Tibial nerve (tissue), 4 donors: ENCODE measurements around the gene ZDHHC18. TPM values are rescaled to one million over a fixed set of nuclear protein-coding genes. Genes with fewer than 3 reads are reported as not detected.

ENCODE experiments used
- DNase-seq, 2 donors: peaks; one replicate each; pipeline ENCODE4 v3.0.0-alpha.2; 2019; ENCODE audit warnings: low spot score in 2 of 2
- H3K27ac ChIP-seq, 4 donors: fragments of 200-600 bp; sonication (generic) in 3 of 4; one replicate each; pipeline ENCODE4 v1.5.1; 2017 to 2019; ENCODE audit warnings: mild to moderate bottlenecking in 1 of 4
- H3K27me3 ChIP-seq, 2 donors: fragments of 200-600 bp; sonication (generic) in 1 of 2; one replicate each; pipeline versions ENCODE4 v1.5.1 to v1.6.0; 2017 to 2019
- H3K36me3 ChIP-seq, 3 donors: fragments of 200-600 bp; sonication (generic); one replicate each; pipeline ENCODE4 v1.5.1; 2018 to 2019
- H3K4me1 ChIP-seq, 4 donors: fragments of 200-600 bp; sonication (generic) in 3 of 4; one replicate each; pipeline ENCODE4 v1.5.1; 2017 to 2019
- H3K4me3 ChIP-seq, 4 donors: fragments of 200-600 bp; sonication (generic) in 3 of 4; one replicate each; pipeline ENCODE4 v1.5.1; 2017 to 2019; ENCODE audit warnings: mild to moderate bottlenecking in 1 of 4, moderate library complexity in 1 of 4
- H3K9me3 ChIP-seq, 4 donors: fragments of 200-600 bp; sonication (generic) in 3 of 4; one replicate each; pipeline ENCODE4 v1.5.1; 2017 to 2019
- CTCF ChIP-seq, 5 experiments: fragments of 200-600 bp in 3 of 5; fragments of 450-650 bp in 2 of 5; sonication (generic) in 3 of 5; IDR thresholded peaks; one replicate each; pipeline ENCODE4 v1.5.1; 2016 to 2019; ENCODE audit warnings: antibody characterized with exemption in 5 of 5, mild to moderate bottlenecking in 3 of 5, moderate library complexity in 2 of 5
- EP300 ChIP-seq, 2 donors: sonication (generic); formaldehyde crosslinking; IDR thresholded peaks; one replicate each; pipeline ENCODE4 v1.6.1; 2017; ENCODE audit warnings: antibody characterized with exemption in 2 of 2, mild to moderate bottlenecking in 1 of 2
- POLR2A ChIP-seq, 2 donors: fragments of 450-650 bp; IDR thresholded peaks; one replicate each; pipeline ENCODE4 v1.6.1; 2017; ENCODE audit warnings: antibody characterized with exemption in 2 of 2, mild to moderate bottlenecking in 2 of 2, moderate library complexity in 2 of 2
- WGBS, 2 donors: methylation state at CpG; one replicate each; pipeline ENCODE4 v1.1.5; 2018; 5-methylcytosine and 5-hydroxymethylcytosine counted together
- total RNA-seq, 4 donors: library from RNA; depleted of rRNA; stranded (reverse); fragments of >200 nt; gene quantifications; one replicate each; pipeline ENCODE4 v1.1.0, GENCODE V29; 2016

ZDHHC18 gene
- total RNA-seq, 4 donors from 2014 or later: 9.2 to 13.5 (median 10.0) TPM

GRCh38 chr1:26856181-26856580 lies 29.7 kb downstream of the ZDHHC18 start:
- WGBS, 2 donors: 85 to 91% methylated on average over 11 of the region's 11 CpGs
- Histone ChIP-seq H3K27me3 (no peaks in the 10 kb centered on the region), H3K9me3 (no peaks in the 10 kb centered on the region), H3K27ac (no peak overlapping the region), H3K4me3 (no peak overlapping the region), H3K36me3 (peaks cover 4 to 76% (median 7%) of the 10 kb centered on the region in 3 donors), H3K4me1 (peaks cover 0 to 8% (median 0%) of the 10 kb centered on the region in 4 donors)
- no peak for DNase-seq
- no peak for TF ChIP-seq EP300 (IDR thresholded peaks at IDR 0.05)
- no peak for TF ChIP-seq POLR2A (IDR thresholded peaks at IDR 0.05)
- TF ChIP-seq CTCF (IDR thresholded peaks at IDR 0.05): no peak

GRCh38 chr1:26856604-26857469 lies 30.3 kb downstream of the ZDHHC18 start:
- WGBS, 2 donors: 74 to 78% methylated on average over 21 of the region's 21 CpGs
- TF ChIP-seq POLR2A (IDR thresholded peaks at IDR 0.05) (no peak), CTCF (IDR thresholded peaks at IDR 0.05) (no peak), EP300 (IDR thresholded peaks at IDR 0.05) (no peak)
- peaks cover 0 to 69% (median 5%) of the 10 kb centered on the region in 3 donors for H3K36me3 ChIP-seq

DNA sequence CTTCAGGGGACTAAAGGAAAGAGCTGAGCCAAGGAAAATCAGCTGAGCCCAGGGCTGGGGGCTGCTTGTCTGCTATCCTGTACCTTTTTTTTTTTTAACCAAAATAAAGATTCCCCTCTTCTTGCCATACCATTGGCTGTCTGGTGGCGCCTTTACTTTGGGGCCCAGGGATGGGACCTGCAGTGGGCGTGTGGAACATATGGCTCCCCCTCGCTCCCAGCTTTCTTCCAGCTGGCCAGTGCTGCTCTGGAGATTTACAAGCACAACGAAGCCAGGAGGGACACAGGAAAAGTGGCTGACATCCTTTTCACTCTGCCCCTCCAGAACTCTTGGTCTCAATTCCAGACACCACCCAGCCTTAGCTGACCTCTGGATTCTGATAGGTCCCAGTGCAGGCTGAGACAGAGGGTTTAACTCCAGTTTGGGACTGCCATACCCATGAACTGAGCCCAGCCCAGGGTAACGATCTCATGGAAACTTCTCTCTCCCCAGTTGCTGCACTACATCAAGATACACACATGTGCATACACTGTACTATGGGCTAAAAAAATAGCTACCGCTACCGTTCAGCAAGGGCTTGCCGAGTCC lies 31.1 kb downstream of the ZDHHC18 start:
- no peak for TF ChIP-seq CTCF (IDR thresholded peaks at IDR 0.05)
- no peak for DNase-seq
- peaks cover 0 to 8% (median 0%) of the 10 kb centered on the region in 4 donors for H3K4me1 ChIP-seq
- no peak overlapping the region for H3K4me3 ChIP-seq
- H3K27me3 ChIP-seq: no peaks in the 10 kb centered on the region
- WGBS, 2 donors: 69 to 71% methylated on average over 8 of the region's 8 CpGs
- H3K9me3 ChIP-seq: no peaks in the 10 kb centered on the region
- no peak overlapping the region for H3K27ac ChIP-seq
- peaks cover 0 to 62% (median 0%) of the 10 kb centered on the region in 3 donors for H3K36me3 ChIP-seq

More at GRCh38 chr1:26856604-26857469, 30.3 kb downstream of the ZDHHC18 start:
- no peaks in the 10 kb centered on the region for H3K27me3 ChIP-seq
- H3K4me1 ChIP-seq: peaks cover 0 to 8% (median 0%) of the 10 kb centered on the region in 4 donors
- no peak for DNase-seq
- H3K4me3 ChIP-seq: no peak overlapping the region
- no peak overlapping the region for H3K27ac ChIP-seq
- H3K9me3 ChIP-seq: no peaks in the 10 kb centered on the region

GRCh38 chr1:26858160-26858559 lies 31.7 kb downstream of the ZDHHC18 start:
- H3K36me3 ChIP-seq: peaks cover 0 to 56% (median 0%) of the 10 kb centered on the region in 3 donors
- DNase-seq: no peak
- 77 to 88% methylated on average over 4 of the region's 4 CpGs for WGBS, 2 donors
- H3K9me3 ChIP-seq: no peaks in the 10 kb centered on the region
- no peak for TF ChIP-seq EP300 (IDR thresholded peaks at IDR 0.05)
- H3K4me1 ChIP-seq: peaks cover 0 to 3% (median 0%) of the 10 kb centered on the region in 4 donors
- no peak overlapping the region for H3K4me3 ChIP-seq
- H3K27ac ChIP-seq: no peak overlapping the region
- no peaks in the 10 kb centered on the region for H3K27me3 ChIP-seq

DNA sequence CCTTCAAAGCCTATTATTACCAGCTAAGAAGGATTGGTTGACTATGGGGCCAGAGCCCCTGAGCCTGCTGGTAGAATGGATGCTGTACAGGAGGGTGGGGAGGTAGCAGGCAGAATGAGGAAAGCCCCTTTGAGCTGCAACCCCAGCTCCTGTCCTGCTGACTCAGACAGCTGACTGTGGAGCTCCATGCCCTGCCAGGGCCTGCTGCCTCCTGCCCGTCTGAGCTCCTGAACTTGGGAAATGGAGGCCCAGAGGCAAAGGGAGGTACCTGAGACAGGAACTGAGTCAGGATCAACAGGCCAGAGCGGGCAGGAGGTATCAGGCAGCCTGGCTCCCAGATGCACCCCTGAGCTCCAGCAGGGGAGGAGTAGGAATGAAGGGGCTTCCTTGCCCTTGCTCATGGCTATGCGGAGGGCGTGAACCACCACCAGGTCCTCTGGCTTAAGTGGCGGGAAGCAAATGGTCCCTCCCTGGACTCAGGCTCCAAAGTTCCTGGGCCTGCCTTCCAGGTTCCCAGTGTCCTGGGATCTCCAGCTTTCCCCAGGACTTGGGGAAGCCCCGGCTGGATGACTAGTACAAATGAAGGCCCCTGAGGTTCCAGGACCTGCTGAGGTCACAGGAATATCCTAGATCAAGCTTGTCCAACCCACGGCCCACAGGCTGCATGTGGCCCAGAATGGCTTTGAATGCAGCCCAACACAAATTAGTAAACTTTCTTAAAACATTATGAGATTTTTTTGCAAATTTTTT lies 32.6 kb downstream of the ZDHHC18 start:
- H3K36me3 ChIP-seq: peaks cover 0 to 47% (median 0%) of the 10 kb centered on the region in 3 donors
- no peaks in the 10 kb centered on the region for H3K9me3 ChIP-seq
- peaks cover 0 to 6% (median 5%) of the 10 kb centered on the region in 4 donors for H3K4me1 ChIP-seq
- no peaks in the 10 kb centered on the region for H3K27me3 ChIP-seq
- no peak overlapping the region for H3K4me3 ChIP-seq
- TF ChIP-seq CTCF (IDR thresholded peaks at IDR 0.05) (no peak), POLR2A (IDR thresholded peaks at IDR 0.05) (no peak), EP300 (IDR thresholded peaks at IDR 0.05) (no peak)
- DNase-seq: no peak
- WGBS, 2 donors: 83 to 90% methylated on average over 6 to 7 of the region's 7 CpGs
- no peak overlapping the region for H3K27ac ChIP-seq
